Measurements from ENCODE around the gene POLR3K. TPM values are rescaled to one million over a fixed set of nuclear protein-coding genes. Genes with fewer than 3 reads are reported as not detected.
A peak's percentile ranks its signal among the peaks of the same experiment; 100 is the strongest.

Gene POLR3K
- polyA plus RNA-seq, 2 of the 4 experiments (the other 2 are of a cell fraction), result 47.6 to 50.9 TPM

- ATAC-seq (peak; percentile 33 to 46; a peak in 3 of 6 replicates), DNase-seq (ENCODE audit: low read depth in 1 of 2, low spot score in 1 of 2) (no peak), FAIRE-seq (no peak)
- H3K4me1 ChIP-seq, result peaks cover 13% of the 10 kb centered on the region
- no peak overlapping the region for H3K4me2 ChIP-seq
- TF ChIP-seq ATOH8 (CRISPR knock-in tag; IDR thresholded peaks at IDR 0.05; ENCODE audit: low read depth) (no peak), POLR2A (IDR thresholded peaks at IDR 0.05; ENCODE audit: low read length) (no peak), HEYL (CRISPR knock-in tag; IDR thresholded peaks at IDR 0.05) (no peak), CBX2 (IDR thresholded peaks at IDR 0.05; ENCODE audit: borderline replicate concordance, low read depth) (no peak), HMGXB4 (CRISPR knock-in tag; IDR thresholded peaks at IDR 0.05; ENCODE audit: borderline replicate concordance) (no peak), EP300 (IDR thresholded peaks at IDR 0.05) (no peak), ZC3H11A (IDR thresholded peaks at IDR 0.05) (no peak), RARB (CRISPR knock-in tag; IDR thresholded peaks at IDR 0.05) (no peak), FOSB (CRISPR knock-in tag; IDR thresholded peaks at IDR 0.05) (no peak), CHD4 (IDR thresholded peaks at IDR 0.05; ENCODE audit: borderline replicate concordance) (no peak), GATA3 (IDR thresholded peaks at IDR 0.05; ENCODE audit: borderline replicate concordance) (no peak), EHMT2 (IDR thresholded peaks at IDR 0.05; ENCODE audit: low read depth) (no peak)
- CTCF ChIA-PET, result interaction anchor here (1.2 to 30.3 kb wide), 5 partner anchors 12 to 278 kb away, joined by 3 to 718 read pairs (median 7); partner anchors contain the start of genes HBQ1, MPG and RHBDF1
- 87% methylated on average over 21 of the region's 21 CpGs for WGBS (ENCODE audit: missing lambda C conversion rate)
- H3K27ac ChIP-seq, result peak overlapping the region in 1 of 2 experiments; percentile 60; a peak in 1 of 6 replicates
- POLR2A ChIA-PET, result no interaction called here
- H3K9me3 ChIP-seq, result no peaks in the 10 kb centered on the region
- H3K4me3 ChIP-seq, result no peak overlapping the region
Observed at GRCh38 chr16:83781-84615, 30.6 kb upstream of the POLR3K start.

- ATAC-seq, result no peak
- POLR2A ChIA-PET, result no interaction called here
- Histone ChIP-seq H3K4me2 (no peak overlapping the region), H3K27ac (no peak overlapping the region), H3K4me1 (peaks cover 16% of the 10 kb centered on the region), H3K9me3 (no peaks in the 10 kb centered on the region), H3K4me3 (no peak overlapping the region)
- FAIRE-seq, result no peak
- TF ChIP-seq CBX8 (IDR thresholded peaks at IDR 0.05) (no peak), MAX (IDR thresholded peaks at IDR 0.05) (no peak), BCL3 (IDR thresholded peaks at IDR 0.05) (no peak), ZNF302 (CRISPR knock-in tag; IDR thresholded peaks at IDR 0.05) (no peak), JUN (IDR thresholded peaks at IDR 0.05) (no peak), EHMT2 (IDR thresholded peaks at IDR 0.05; ENCODE audit: low read depth) (no peak)
- WGBS (ENCODE audit: missing lambda C conversion rate), result 90% methylated on average over 24 of the region's 31 CpGs
- no peak for DNase-seq (ENCODE audit: low read depth in 1 of 2, low spot score in 1 of 2)
- CTCF ChIA-PET, result interaction anchor here (1.2 to 30.3 kb wide), 3 partner anchors 13 to 98 kb away, joined by 3 to 718 read pairs (median 91); partner anchors contain the start of genes HBQ1, MPG and RHBDF1
Observed at GRCh38 chr16:83060-83603, 29.7 kb upstream of the POLR3K start.
